Right renal pelvis (tissue), 4 donors: ENCODE data around the gene GAS7. TPM values are rescaled to one million over a fixed set of nuclear protein-coding genes. Genes with fewer than 3 reads are reported as not detected.

ENCODE experiments used
- DNase-seq, 4 donors: peaks; one replicate each; pipeline ENCODE4 v3.0.0-alpha.2; 2013; ENCODE audit warnings: low read depth in 4 of 4, low spot score in 3 of 4, missing footprints in 1 of 4
- polyA plus RNA-seq, 4 donors: library from polyadenylated mRNA; unstranded; fragments of 120-200 nt; gene quantifications; one replicate each; pipeline ENCODE4 v1.2.1, GENCODE V29; 2013; ENCODE audit not compliant: insufficient read length in 4 of 4

GAS7 gene
- polyA plus RNA-seq, 4 donors = 16.2 to 19.7 (median 17.2) TPM

DNA sequence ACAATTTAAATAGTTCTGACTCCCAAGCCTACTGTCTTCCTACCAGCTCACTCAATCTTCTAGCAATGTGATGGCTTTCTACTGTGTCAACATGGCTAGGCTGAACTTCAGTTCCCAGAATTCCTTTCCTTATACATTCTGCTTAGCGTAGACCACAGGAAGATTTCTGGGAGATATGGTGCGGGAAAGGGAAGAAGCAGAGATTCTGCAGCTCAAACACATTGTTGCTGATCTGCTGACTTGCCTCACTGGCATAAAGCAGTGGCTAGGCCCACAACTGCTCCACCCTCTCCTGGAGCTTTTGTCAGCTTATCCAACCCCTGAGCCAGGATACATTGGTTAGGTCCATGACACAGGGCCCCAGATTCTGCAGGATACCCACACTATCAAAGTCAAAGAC, 58.8 kb downstream of the GAS7 start:
- DNase-seq = no peak

DNA sequence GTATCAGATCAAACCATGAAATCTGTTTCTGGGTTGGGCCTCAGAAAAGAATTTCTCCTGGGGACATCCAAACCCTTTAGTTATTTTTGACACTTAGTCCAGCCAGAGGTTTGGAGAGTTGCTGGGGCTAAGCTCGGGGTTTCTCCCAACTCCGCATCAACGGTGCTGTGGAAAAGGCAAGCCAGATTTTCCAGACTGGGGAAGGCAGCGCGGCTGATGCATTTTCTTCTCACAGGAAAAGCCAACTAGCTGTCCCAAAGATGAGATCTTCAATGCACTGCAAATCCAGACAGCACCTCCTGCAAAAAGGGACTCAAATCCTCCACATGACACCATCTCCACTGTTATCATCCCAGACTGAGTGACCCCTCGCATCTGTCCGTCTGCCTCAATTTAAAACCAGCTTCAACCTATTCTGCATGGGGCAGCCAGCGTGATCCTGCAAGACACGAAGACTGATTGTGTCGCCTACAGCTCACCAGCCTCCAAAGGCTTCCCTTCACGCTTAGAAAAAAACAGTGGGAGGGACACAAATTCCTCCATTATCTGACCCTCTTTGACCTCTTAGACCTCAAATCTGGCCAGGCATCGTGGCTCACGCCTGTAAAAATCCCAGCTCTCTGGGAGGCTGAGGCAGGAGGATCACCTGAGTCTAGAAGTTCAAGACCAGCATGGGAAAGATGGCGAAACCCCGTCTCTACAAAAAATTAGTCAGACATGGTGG, 62.0 kb downstream of the GAS7 start:
- no peak for DNase-seq

DNA sequence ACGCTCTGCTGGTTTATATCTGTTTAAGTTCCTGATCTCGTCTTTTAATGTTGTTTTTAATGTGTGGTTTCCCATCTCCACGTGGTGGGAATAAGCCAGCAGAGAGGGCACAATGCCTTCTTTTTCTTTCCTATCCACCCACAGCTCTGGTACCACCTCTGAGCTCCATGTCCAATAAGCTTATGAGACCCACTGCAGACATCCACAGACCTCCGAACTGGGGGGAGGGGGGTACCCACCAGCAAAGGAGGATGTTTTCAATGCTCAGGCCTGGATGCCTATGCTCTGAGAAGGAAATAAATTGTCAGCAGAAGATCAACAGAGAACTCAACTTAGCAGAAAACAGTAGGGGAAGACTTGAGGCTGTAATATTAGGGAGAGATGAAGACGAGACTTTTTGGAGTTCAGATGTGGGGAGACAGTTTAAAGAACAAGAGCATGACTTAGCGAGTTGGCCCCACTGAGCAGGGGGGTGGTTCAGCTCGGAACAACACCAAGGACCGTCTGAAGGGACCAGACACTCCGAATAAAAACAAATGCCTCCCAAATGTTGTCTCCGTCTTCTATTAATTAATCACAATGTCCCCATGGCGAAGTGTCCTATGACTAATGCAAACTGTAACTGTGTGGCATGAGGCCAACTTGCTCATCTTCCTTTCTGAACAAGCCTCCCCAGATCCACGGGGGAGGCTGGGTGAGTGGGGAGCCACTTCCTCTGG, 62.7 kb downstream of the GAS7 start:
- DNase-seq = no peak

DNA sequence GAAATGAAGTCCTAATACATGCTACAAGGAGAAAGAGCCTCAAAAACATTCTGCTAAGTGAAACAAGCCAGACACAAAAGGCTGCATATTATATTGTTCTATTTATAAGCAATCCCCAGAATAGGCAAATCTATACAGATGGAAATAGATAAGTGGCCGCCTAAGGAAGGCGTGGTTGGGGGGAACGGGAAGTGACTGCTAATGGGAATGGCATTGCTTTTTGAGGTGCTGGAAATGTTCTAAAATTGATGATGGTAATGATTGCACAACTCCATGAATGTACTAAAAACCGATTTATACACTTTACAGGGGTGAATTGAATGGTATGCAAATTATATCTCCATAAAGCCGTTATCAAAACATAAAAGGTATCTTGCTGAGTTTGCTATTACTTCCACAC, 67.7 kb downstream of the GAS7 start:
- no peak for DNase-seq

DNA sequence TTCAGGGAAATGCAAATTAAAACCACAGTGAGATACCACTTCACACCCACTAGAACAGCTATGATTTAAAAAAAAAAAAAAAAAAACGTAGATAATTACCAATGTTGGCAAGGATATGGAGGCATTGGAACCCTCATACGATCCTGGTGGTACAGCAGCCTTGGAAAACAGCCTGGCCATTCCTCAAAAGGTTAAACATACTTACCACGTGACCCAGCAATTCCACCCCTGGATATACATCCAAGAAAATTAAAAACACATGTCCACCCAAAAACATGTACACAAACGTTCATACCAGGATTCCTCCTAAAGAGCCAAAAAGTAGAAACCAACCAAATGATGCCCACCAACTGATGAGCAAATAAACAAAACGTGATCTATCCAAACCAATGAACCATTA, 68.1 kb downstream of the GAS7 start:
- DNase-seq = no peak

DNA sequence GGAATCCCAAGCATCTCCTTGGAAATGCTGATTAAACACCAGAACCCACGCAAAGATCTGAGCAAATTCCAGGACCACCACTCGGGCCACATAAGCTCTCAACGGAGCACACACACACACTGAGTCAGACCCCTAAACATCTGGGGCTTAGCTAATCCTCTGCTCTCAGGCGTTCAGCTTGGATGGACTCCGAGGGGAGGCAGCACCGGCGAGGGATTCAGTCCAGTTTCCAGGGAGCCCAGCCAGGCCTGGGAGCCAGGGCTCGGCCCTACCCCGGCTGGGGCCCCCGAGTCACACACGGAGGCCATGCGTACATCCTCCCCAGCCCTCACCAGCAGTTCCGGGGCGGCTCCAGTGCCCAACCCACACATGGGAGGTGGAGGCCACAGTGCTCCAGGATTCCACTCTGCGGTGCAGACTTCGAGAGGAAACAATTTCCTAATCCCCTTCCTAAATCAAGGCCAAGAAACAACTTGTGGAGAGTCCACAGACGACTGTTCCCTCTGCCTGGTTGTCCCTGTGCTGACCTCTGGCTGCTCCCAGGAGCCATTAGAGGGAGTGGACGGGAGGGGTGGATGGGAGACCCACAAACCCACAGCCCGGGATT, 70.5 kb downstream of the GAS7 start:
- DNase-seq = no peak

DNA sequence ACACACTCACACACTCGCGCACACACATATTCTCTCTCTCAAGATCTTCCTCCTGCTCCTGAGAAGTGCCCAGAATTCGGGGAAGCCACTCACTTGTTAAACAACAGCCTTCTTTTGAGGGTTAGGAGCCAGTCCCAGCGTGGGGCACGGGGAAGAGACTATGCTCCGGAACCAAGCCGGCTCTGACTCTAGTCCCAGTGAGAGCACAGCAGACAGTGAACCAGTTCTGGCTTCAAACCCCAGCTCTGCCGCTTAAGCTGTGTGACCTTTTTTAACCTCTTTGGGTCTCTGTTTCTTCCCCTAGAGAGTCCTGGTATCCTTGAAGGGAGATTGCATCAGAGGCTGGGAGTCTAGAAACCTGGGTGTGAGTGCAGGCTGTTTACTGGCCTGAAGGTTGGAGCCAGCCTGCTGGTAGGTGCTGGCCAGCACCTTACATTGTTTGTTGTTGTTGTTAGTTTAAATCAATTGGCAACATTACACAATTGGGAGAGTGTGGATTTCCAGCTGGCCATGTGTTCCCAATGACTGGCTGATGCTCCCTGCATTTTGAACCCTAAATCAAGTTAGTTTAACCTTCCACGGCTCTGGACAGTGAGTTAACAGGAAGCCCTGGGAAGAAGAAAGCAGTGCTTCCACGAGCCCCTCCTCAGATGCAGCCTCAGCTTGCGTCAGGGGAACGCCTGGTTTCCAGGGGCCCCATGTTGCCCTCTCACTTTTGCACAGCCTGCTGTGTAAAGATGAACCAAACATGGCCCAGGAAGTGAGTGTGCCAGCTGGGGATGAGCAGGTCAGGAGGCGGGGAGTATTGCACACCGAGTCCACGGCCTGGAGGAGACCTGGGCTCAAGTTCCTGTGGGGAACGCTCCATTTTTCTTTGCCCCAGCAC, 71.5 kb downstream of the GAS7 start:
- DNase-seq = no peak

DNA sequence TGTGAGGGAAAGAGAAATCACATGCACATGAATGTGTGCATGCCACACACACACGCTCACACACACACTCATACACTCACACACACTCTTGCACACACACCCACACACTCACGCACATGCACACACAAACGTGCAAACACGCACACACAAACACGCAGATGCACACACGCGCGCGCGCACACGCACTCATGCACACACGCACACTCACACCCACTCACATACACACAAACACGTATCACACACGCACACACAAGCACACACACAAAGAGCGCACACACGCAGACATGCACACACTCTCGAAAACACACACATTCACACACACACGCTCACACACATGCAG, 72.2 kb downstream of the GAS7 start:
- DNase-seq = no peak

DNA sequence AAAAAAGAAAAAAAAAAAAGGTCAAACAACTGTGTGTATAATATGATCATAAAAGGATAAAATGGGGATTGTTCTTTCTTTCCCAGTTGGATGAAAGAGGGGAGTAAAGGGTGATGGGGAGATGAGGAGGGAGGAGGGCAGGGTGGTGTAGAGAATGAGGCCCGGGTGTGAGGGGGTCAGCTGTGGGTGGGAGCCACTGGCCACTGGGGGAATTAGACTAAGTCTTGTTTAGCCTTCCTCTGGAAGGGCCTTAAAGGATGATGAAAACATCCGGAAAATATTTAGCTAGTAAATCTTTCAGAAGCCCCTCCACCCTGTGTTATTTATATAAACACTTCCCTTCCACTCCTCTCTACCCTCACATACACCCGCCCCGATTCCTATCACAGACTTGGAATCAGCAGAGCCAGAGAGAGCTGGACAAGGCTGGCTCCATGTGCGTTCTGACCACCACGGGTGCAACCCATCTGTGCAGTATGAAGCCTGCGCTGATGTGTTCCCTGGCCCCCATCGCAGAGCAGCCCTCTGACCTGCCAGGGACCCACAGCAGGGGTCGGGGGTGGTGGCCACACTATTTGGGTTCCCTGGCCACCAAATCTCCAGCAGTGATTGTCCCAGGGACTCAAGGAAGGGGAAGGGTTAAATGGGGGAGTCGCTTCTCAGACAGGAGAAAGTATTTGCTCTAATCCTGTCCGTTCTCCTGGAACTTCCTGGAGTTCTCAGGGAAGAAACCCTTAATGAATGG, 72.7 kb downstream of the GAS7 start:
- no peak for DNase-seq

DNA sequence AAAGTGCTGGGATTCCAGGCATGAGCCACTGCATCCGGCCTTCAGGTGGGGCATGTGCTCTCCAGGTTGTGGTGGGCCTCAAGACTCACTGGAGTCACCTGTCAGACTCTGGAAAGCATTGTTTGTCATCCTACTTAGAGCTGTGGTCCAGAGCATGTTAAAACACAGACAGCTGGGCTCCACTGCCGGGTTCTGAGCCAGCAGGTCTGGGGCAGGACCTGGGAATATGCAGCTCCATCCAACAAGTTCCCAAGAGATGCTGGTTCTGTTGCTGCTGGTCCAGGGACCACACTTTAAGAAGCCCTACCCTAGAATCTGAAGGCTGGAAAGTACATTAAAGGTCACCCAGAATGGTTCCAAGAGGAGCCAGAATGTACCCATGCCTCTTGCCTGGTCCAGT, 75.3 kb downstream of the GAS7 start:
- no peak for DNase-seq

DNA sequence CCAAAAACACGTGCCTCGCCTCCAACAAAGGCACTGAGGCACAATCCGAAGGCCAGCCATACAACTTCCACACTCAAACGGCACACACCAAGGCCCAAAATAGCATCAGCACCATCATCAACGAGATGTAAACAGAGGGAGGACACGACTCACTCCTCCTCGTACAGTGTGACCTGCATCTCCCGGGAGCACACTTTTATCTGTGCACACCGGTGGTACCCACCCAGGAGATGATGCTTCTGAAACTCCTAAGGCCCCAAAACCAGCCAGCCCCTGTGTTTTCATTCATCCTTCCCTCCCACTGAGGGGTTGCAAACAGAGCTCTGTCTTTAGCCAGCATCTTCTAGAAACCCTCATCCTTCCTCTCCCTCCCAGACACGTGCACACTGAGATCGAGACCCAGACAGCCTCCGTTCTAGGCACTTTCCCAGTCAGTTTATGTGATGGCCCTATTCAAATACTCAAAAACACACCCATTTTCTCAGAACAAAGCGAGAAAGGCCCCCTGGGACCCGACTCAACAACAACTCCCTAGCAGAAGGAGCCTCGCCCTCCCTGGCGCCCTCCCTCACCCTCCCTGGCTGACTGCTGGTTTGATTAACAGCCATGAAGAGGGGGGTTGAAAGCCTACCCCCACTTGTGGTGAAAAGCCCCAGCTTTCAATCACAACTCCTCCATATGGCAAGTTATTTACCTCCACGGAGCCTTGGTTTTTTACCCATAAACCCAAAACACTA, 76.3 kb downstream of the GAS7 start:
- no peak for DNase-seq

DNA sequence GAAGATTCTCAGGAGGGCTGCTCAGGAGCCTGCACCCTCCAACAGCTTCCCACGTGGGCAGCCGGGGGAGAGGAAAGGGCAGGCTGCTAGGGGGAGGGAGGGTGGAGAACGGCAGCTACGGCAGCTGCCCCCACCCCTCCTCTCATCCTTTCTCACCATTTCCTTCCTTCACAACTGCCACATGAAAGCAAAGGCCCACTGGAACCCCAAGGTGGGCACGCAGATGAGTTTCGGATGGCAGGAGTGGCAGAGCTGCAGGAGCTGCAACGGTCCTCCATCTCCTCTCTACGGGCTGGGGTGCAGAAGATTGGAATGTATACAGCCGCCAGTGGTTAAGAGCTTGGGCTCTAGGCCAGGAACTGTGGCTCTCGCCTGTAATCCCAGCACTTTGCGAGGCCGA, 77.7 kb downstream of the GAS7 start:
- no peak for DNase-seq

DNA sequence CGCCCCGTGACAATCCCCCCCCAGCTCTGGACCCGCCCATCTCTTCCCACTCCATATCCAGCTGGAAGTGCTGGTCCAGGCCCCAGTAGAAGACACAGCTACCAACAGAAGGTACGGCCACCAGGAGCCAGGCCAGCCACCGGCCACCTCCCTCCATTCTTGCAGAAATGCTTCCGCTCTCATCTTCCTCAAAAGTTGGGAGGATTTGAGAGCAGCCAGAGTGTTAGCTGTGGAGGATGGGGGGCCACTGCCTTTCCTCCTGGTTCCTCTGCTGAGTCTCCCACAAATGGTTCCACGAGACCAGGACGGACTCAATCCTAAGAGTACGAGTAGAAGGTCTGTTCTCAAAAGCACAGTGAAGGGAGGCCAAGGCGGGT, 78.3 kb downstream of the GAS7 start:
- no peak for DNase-seq

DNA sequence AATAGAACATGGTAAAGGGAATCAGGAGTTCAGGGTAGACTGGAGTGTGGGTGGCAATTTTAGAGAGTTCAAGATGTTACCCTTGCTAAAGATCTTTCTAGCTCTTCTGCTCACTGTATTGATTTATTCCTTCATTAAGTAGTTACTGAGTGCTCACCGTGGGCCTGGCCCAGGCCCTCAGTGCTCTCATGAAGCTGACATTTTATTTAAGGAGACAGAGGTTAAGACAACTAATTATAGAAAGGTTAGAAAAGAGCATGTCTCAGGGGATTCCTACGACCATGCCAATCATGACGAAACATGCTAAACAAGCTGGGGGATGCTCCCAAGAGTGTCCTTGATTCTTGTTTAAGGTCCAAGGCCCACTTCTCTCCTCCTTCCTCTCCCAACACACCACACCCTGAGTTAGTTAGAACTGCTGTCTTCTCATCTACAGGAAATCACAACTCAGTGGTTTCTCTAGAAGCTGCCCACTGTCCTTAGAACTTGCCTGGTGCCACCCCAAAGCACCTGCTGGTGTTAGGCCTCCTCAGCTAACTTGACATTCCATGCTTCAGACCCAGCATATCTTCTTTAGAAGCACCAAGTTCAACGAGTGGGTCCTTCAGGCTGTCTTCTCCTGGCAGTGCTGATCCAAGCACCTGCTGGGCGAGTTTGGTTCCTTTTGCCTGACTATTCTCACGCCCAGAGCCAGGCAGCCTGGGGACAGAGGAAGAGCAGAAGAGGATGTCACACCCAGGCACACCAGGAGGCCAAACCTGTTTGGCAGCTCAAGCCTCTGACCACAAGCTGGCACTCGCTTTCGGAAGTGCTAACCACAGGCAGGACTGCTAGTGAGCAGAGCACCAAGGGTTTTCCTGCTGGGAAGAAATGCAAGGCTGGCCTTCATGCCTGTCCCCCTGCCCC, 79.0 kb downstream of the GAS7 start:
- DNase-seq = no peak

DNA sequence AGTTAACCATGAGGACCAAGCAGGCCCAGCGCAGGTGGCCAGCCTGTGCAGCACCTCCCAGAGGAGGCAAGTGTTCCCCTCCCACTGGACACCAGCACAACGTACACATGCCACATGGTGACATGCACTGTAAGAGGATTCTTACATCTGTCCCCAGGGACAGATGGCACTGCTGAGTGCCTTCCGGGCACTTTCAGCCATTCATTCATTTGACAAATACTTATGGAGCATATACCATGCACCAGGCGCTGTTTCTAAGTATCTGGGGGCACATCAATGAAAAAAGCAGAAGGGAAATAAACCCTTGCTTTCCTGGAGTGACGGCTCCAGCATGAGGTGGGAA, 79.6 kb downstream of the GAS7 start:
- no peak for DNase-seq

DNA sequence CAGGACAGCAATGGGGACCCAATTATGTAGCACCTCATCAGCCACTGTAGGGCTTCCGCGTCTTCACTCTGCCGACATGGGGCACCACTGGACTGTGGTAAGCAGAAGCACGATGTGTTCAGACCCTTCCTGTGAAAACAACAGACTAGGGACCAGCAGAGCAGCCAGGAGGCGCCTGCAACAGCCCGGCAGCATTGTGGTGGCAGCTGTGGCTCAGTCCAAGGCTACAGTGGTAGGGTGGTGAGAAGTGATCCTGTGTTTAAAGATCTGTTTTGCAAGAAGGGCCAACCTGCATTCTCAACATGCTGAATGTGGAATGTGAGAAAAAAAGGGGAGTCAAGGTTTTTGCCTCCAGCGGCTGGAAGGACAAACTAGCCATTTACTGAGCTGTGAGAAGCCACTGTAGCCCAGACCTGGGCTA, 80.8 kb downstream of the GAS7 start:
- no peak for DNase-seq

DNA sequence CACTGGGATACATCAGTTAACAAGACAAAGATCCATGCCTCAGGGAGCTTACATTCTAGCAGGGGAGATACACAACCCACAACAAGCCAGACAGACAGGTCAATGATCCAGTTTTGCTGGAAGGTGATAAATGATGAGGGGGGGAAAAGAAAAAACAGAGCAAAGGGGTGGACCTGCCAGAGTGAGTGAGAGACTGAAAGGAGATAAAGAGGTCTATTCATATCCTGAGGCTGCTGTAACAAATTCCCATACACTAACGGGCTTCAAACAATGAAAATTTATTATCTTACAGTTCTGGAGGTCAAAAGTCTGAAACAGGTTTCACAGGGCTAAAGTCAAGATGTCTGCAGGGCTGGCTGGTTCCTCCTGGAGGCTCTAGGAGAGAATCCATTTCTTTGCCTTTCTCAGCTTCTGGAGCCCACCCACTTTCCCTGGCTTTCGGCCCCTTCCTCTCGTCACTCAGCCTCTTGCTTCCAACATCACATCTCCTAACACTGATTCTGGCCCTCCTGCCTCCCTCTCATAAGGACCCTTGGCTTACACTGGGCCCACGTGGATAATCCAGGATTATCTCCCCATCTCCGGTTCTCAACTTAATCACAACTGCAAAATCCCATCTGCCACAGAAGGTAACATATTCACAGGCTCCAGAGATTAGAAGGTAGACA, 81.5 kb downstream of the GAS7 start:
- no peak for DNase-seq

DNA sequence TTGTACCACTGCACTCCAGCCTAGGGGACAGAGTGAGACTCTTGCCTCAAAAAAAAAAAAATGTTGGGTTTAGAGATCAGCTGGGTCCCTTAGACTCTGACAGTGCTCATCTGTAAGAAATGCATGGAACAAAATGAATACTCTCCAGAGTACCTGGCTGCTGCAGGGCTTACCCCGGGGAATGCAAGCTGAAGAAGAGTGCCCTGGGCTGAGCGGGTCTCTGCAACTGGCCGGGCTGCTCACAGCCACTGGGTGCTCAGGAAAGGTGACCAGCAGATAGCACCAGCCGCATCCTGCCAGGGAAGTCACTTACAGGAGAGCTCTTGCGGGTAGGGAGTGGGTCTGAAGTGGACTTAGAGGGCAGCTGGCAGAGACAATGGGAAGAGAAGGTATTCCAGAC, 82.1 kb downstream of the GAS7 start:
- DNase-seq = no peak
